OCI-LY7 (cell line): Measurements from ENCODE around the gene DYNC2H1. TPM values are rescaled to one million over a fixed set of nuclear protein-coding genes. Genes with fewer than 3 reads are reported as not detected.

ENCODE experiments used
- BruUV-seq: library from RNA; stranded (reverse); fragments of 400-500 nt; replicated peaks from 2 replicates; lab custom pipeline; 2021; lab: Mats Ljungman, UMichigan
- CTCF ChIA-PET: fragments of 300-600 bp; sonication (Branson Sonifier 250); formaldehyde crosslinking; loops from one replicate; lab custom pipeline; 2022; ENCODE audit warnings: antibody characterized with exemption; ENCODE audit not compliant: unreplicated experiment; lab: Charles Lee
- POLR2A ChIA-PET: fragments of 300-600 bp; sonication (Branson Sonifier 250); formaldehyde crosslinking; loops from one replicate; lab custom pipeline; 2022; ENCODE audit warnings: antibody characterized with exemption; lab: Charles Lee
- DNase-seq: peaks from one replicate; pipeline ENCODE4 v3.0.0-alpha.2; 2015; ENCODE audit warnings: low spot score
- H2AFZ ChIP-seq: fragments of 200-600 bp; sonication (generic), shearing (Covaris generic); 2 replicates; pipeline ENCODE4 v1.6.1; 2014; ENCODE audit warnings: mild to moderate bottlenecking, antibody characterized with exemption, low read length, moderate library complexity
- H3K27ac ChIP-seq: fragments of 200-600 bp; sonication (generic); 2 replicates; pipeline ENCODE4 v1.5.1; 2014; ENCODE audit warnings: mixed run types, low read depth, mild to moderate bottlenecking, moderate library complexity, low read length, inconsistent platforms; ENCODE audit not compliant: poor library complexity, severe bottlenecking
- H3K36me3 ChIP-seq: fragments of 200-600 bp; sonication (generic); 2 replicates; pipeline ENCODE4 v1.6.1; 2014; ENCODE audit warnings: mild to moderate bottlenecking, antibody characterized with exemption, low read length, moderate library complexity, mixed read lengths; ENCODE audit not compliant: insufficient read depth
- H3K4me1 ChIP-seq: fragments of 200-600 bp; sonication (generic); 2 replicates; pipeline ENCODE4 v1.5.1; 2014; ENCODE audit warnings: mild to moderate bottlenecking, low read length; ENCODE audit not compliant: insufficient read depth, poor library complexity, severe bottlenecking
- H3K4me2 ChIP-seq: fragments of 200-600 bp; sonication (generic); 2 replicates; pipeline ENCODE4 v1.6.1; 2014; ENCODE audit warnings: mild to moderate bottlenecking, low read length
- H3K4me3 ChIP-seq: fragments of 200-600 bp; sonication (generic); 2 replicates; pipeline ENCODE4 v1.5.1; 2014; ENCODE audit warnings: mild to moderate bottlenecking, low read depth, low read length; ENCODE audit not compliant: poor library complexity, severe bottlenecking
- H3K79me2 ChIP-seq: fragments of 200-600 bp; sonication (generic); 2 replicates; pipeline ENCODE4 v1.6.1; 2016; ENCODE audit warnings: low read depth, mild to moderate bottlenecking, low read length, moderate library complexity, mixed read lengths; ENCODE audit not compliant: insufficient read depth
- H3K9me2 ChIP-seq: fragments of 200-600 bp; sonication (generic); 2 replicates; pipeline ENCODE4 v1.6.1; 2016; ENCODE audit warnings: mild to moderate bottlenecking, low read length, mixed read lengths; ENCODE audit not compliant: insufficient read depth
- H3K9me3 ChIP-seq: fragments of 200-600 bp; sonication (generic); 2 replicates; pipeline ENCODE4 v1.6.1; 2014; ENCODE audit warnings: mild to moderate bottlenecking, mixed run types, low read length, mixed read lengths
- H4K20me1 ChIP-seq: fragments of 200-600 bp; sonication (generic); 2 replicates; pipeline ENCODE4 v1.6.1; 2014; ENCODE audit warnings: mild to moderate bottlenecking, antibody characterized with exemption, low read length, moderate library complexity, mixed read lengths; ENCODE audit not compliant: insufficient read depth
- CTCF ChIP-seq: fragments of 200-600 bp; sonication (generic); conservative IDR thresholded peaks from 2 replicates; pipeline ENCODE4 v1.5.1; 2014; ENCODE audit warnings: mild to moderate bottlenecking, antibody characterized with exemption, low read length, moderate library complexity, mixed read lengths
- EZH2phosphoT487 ChIP-seq: fragments of 200-600 bp; sonication (generic); IDR thresholded peaks from 2 replicates; pipeline ENCODE4 v1.6.1; 2018; ENCODE audit warnings: low read depth, borderline replicate concordance, mild to moderate bottlenecking, mixed run types, antibody characterized with exemption, low read length, moderate library complexity, mixed read lengths
- intact Hi-C: fragments of 100-400 bp; cut with micrococcal nuclease; formaldehyde crosslinking; loops from one replicate; pipeline ENCODE4 v1.10.0; 2022; ENCODE audit not compliant: unreplicated experiment
- total RNA-seq, 2 experiments: library from RNA; depleted of rRNA in 1 of 2; stranded (reverse); fragments of >200 nt in 1 of 2; shearing (Covaris generic) in 1 of 2; gene quantifications; 2 replicates each; pipeline ENCODE4 v1.2.3, GENCODE V29; 2014 to 2022

DYNC2H1 gene
- total RNA-seq, 2 experiments from 2014 or later = 0.44 to 1.1 TPM

- intact Hi-C loops = no loop called here
- CTCF ChIA-PET = no interaction called here
- DNase-seq = no peak
Observed at GRCh38 chr11:103228807-103229206, 119.6 kb downstream of the DYNC2H1 start.

GRCh38 chr11:103234974-103235373 lies 125.7 kb downstream of the DYNC2H1 start:
- TF ChIP-seq EZH2phosphoT487 (no peak), CTCF (no peak)
- Histone ChIP-seq H3K79me2 (no peaks in the 10 kb centered on the region; the same call in 1 of the 2 replicates), H3K4me3 (no peak overlapping the region), H3K4me2 (no peak overlapping the region), H3K9me2 (no peaks in the 10 kb centered on the region), H3K27ac (no peak overlapping the region), H3K9me3 (no peaks in the 10 kb centered on the region), H3K36me3 (no peaks in the 10 kb centered on the region), H3K4me1 (no peaks in the 10 kb centered on the region), H4K20me1 (no peaks in the 10 kb centered on the region), H2AFZ (no peak overlapping the region)
- no peak for DNase-seq
- intact Hi-C loops = no loop called here
- BruUV-seq = no TSS peak
- ChIA-PET POLR2A (no interaction called here), CTCF (no interaction called here)

More at GRCh38 chr11:103228807-103229206, 119.6 kb downstream of the DYNC2H1 start:
- H3K4me3 ChIP-seq = no peak overlapping the region
- H3K9me3 ChIP-seq = no peaks in the 10 kb centered on the region
- no peaks in the 10 kb centered on the region for H4K20me1 ChIP-seq
- BruUV-seq = no TSS peak
- H3K79me2 ChIP-seq = no peaks in the 10 kb centered on the region; the same call in 1 of the 2 replicates
- H3K27ac ChIP-seq = no peak overlapping the region
- TF ChIP-seq EZH2phosphoT487 = no peak
- TF ChIP-seq CTCF = no peak
- H3K4me2 ChIP-seq = no peak overlapping the region
- POLR2A ChIA-PET = no interaction called here
- no peaks in the 10 kb centered on the region for H3K36me3 ChIP-seq
- H3K4me1 ChIP-seq = no peaks in the 10 kb centered on the region
- no peak overlapping the region for H2AFZ ChIP-seq
- H3K9me2 ChIP-seq = no peaks in the 10 kb centered on the region

- POLR2A ChIA-PET = no interaction called here
- Histone ChIP-seq H2AFZ (no peak overlapping the region), H3K27ac (no peak overlapping the region), H4K20me1 (no peaks in the 10 kb centered on the region), H3K4me3 (no peak overlapping the region), H3K4me2 (no peak overlapping the region), H3K4me1 (no peaks in the 10 kb centered on the region), H3K9me3 (no peaks in the 10 kb centered on the region), H3K79me2 (no peaks in the 10 kb centered on the region), H3K36me3 (no peaks in the 10 kb centered on the region), H3K9me2 (no peaks in the 10 kb centered on the region)
- CTCF ChIA-PET = no interaction called here
- BruUV-seq = no TSS peak
- DNase-seq = no peak
- no peak for TF ChIP-seq EZH2phosphoT487
- no peak for TF ChIP-seq CTCF
- intact Hi-C loops = no loop called here
Observed at GRCh38 chr11:103241574-103241973, 132.3 kb downstream of the DYNC2H1 start.
